T-helper 1 cell (primary cell): ENCODE measurements around the gene ARFRP1.
"Not testable (repeated sequence)": the region's sequence is repeated elsewhere in the genome, so short reads cannot be mapped to it uniquely, and the experiment has no call there.

ENCODE experiments used
- DNase-seq, 5 donors: peaks; one replicate each; pipeline ENCODE4 v3.0.0-alpha.2; 2012 to 2020

Gene ARFRP1

GRCh38 chr20:63653974-63654668 is 53.7 kb downstream of the ARFRP1 start:
- no peak for DNase-seq

- DNase-seq, result peak; percentile 63 to 70 (median 65)
Measured at GRCh38 chr20:63653041-63653973, 54.5 kb downstream of the ARFRP1 start, which contains the start of gene STMN3. Gene STMN3, minus strand, starts transcription at chr20:63653424. Its CDS starts 79 bp downstream, at chr20:63653345.

GRCh38 chr20:63652192-63652980 is 55.4 kb downstream of the ARFRP1 start:
- peak in 3 of 5 donors; percentile 25 to 52 (median 38) for DNase-seq

GRCh38 chr20:63651942-63652191 is 55.9 kb downstream of the ARFRP1 start:
- DNase-seq, result no peak

- DNase-seq, result not testable (repeated sequence)
Measured at GRCh38 chr20:63650486-63650885, 57.3 kb downstream of the ARFRP1 start.

GRCh38 chr20:63648895-63649589 is 58.7 kb downstream of the ARFRP1 start:
- DNase-seq, result no peak
